H9 (cell line): ENCODE measurements around the gene PAX3. TPM values are rescaled to one million over a fixed set of nuclear protein-coding genes. Genes with fewer than 3 reads are reported as not detected.

Source experiments
- DNase-seq: peaks from one replicate; pipeline ENCODE4 v3.0.0-alpha.2; 2017
- H2AFZ ChIP-seq: one replicate; pipeline ENCODE4 v1.6.1; 2013; ENCODE audit warnings: mild to moderate bottlenecking, low read length, control low read depth, moderate library complexity
- H2AK5ac ChIP-seq: 2 replicates; pipeline ENCODE4 v1.6.1; 2013; ENCODE audit warnings: low read length, control low read depth, mixed read lengths; ENCODE audit not compliant: insufficient read length
- H2BK120ac ChIP-seq: one replicate; pipeline ENCODE4 v1.6.1; 2013; ENCODE audit warnings: low read depth, mild to moderate bottlenecking, low read length, control low read depth, inconsistent platforms; ENCODE audit not compliant: poor library complexity, severe bottlenecking
- H2BK12ac ChIP-seq: 2 replicates; pipeline ENCODE4 v1.6.1; 2013; ENCODE audit warnings: low read length, control low read depth, mixed read lengths, low read depth; ENCODE audit not compliant: insufficient read length
- H2BK15ac ChIP-seq: 2 replicates; pipeline ENCODE4 v1.6.1; 2013; ENCODE audit warnings: low read depth, low read length, control low read depth
- H2BK20ac ChIP-seq: one replicate; pipeline ENCODE4 v1.6.1; 2013; ENCODE audit warnings: low read depth, mild to moderate bottlenecking, low read length, control low read depth, inconsistent platforms; ENCODE audit not compliant: poor library complexity, severe bottlenecking
- H2BK5ac ChIP-seq: 2 replicates; pipeline ENCODE4 v1.6.1; 2013; ENCODE audit warnings: low read length, control low read depth, mixed read lengths; ENCODE audit not compliant: insufficient read length
- H3K14ac ChIP-seq: 2 replicates; pipeline ENCODE4 v1.6.1; 2013; ENCODE audit warnings: low read length, control low read depth; ENCODE audit not compliant: insufficient read depth
- H3K18ac ChIP-seq: 2 replicates; pipeline ENCODE4 v1.6.1; 2013; ENCODE audit warnings: low read depth, mild to moderate bottlenecking, mixed read lengths, low read length, control low read depth; ENCODE audit not compliant: insufficient read length
- H3K23ac ChIP-seq: 2 replicates; pipeline ENCODE4 v1.6.1; 2013; ENCODE audit warnings: low read length, control low read depth, mixed read lengths, low read depth; ENCODE audit not compliant: insufficient read length
- H3K23me2 ChIP-seq: 2 replicates; pipeline ENCODE4 v1.6.1; 2013; ENCODE audit warnings: low read depth, mild to moderate bottlenecking, mixed read lengths, low read length, control low read depth; ENCODE audit not compliant: insufficient read length, poor library complexity, severe bottlenecking
- H3K27ac ChIP-seq: 2 replicates; pipeline ENCODE4 v1.5.1; 2013; ENCODE audit warnings: low read length, control low read depth, mixed read lengths, low read depth; ENCODE audit not compliant: insufficient read length
- H3K27me3 ChIP-seq: 2 replicates; pipeline ENCODE4 v1.6.1; 2013; ENCODE audit warnings: low read length, control low read depth, inconsistent platforms; ENCODE audit not compliant: insufficient read depth
- H3K4ac ChIP-seq: 2 replicates; pipeline ENCODE4 v1.6.1; 2013; ENCODE audit warnings: low read depth, mild to moderate bottlenecking, control low read depth, inconsistent platforms, low read length, moderate library complexity
- H3K4me1 ChIP-seq: 2 replicates; pipeline ENCODE4 v1.6.1; 2013; ENCODE audit warnings: low read length, control low read depth, inconsistent platforms; ENCODE audit not compliant: insufficient read depth
- H3K4me2 ChIP-seq: 2 replicates; pipeline ENCODE4 v1.6.1; 2013; ENCODE audit warnings: low read length, control low read depth, mixed read lengths; ENCODE audit not compliant: insufficient read length, insufficient read depth
- H3K56ac ChIP-seq: 2 replicates; pipeline ENCODE4 v1.6.1; 2013; ENCODE audit warnings: low read depth, mild to moderate bottlenecking, mixed read lengths, low read length, control low read depth; ENCODE audit not compliant: insufficient read length
- H3K79me1 ChIP-seq: 2 replicates; pipeline ENCODE4 v1.6.1; 2013; ENCODE audit warnings: low read depth, mild to moderate bottlenecking, moderate library complexity, low read length, control low read depth, inconsistent platforms; ENCODE audit not compliant: insufficient read depth, poor library complexity, severe bottlenecking
- H3K79me2 ChIP-seq: 2 replicates; pipeline ENCODE4 v1.6.1; 2013; ENCODE audit warnings: low read length, control low read depth, inconsistent platforms; ENCODE audit not compliant: insufficient read depth
- H3K9ac ChIP-seq: 2 replicates; pipeline ENCODE4 v1.6.1; 2013; ENCODE audit warnings: low read length, control low read depth, mixed read lengths; ENCODE audit not compliant: insufficient read length; ENCODE audit errors: extremely low read depth
- H3K9me3 ChIP-seq: one replicate; pipeline ENCODE4 v1.6.1; 2013; ENCODE audit warnings: low read depth, low read length, inconsistent platforms; ENCODE audit not compliant: control insufficient read depth
- H3T11ph ChIP-seq: one replicate; pipeline ENCODE4 v1.6.1; 2013; ENCODE audit warnings: mild to moderate bottlenecking, low read length, control low read depth, inconsistent platforms
- H4K20me1 ChIP-seq: one replicate; pipeline ENCODE4 v1.6.1; 2013; ENCODE audit not compliant: control insufficient read depth, insufficient read length, insufficient read depth
- H4K5ac ChIP-seq: 2 replicates; pipeline ENCODE4 v1.6.1; 2013; ENCODE audit warnings: low read depth, mild to moderate bottlenecking, mixed read lengths, low read length, control low read depth; ENCODE audit not compliant: insufficient read length
- H4K8ac ChIP-seq: replicated peaks from 2 replicates; pipeline ENCODE4 v1.6.1; 2013; ENCODE audit warnings: low read length, control low read depth, mixed read lengths, low read depth; ENCODE audit not compliant: insufficient read length
- H4K91ac ChIP-seq: 2 replicates; pipeline ENCODE4 v1.6.1; 2013; ENCODE audit warnings: low read depth, mild to moderate bottlenecking, moderate library complexity, mixed read lengths, low read length, control low read depth; ENCODE audit not compliant: insufficient read length
- H3K27ac Mint-ChIP-seq, 3 experiments: 2 replicates in 2 of 3; 3 replicates in 1 of 3; pipeline ENCODE4 v1.8.0; 2020 to 2021; ENCODE audit warnings: mixed read lengths in 3 of 3, mild to moderate bottlenecking in 1 of 3, moderate library complexity in 1 of 3
- H3K27me3 Mint-ChIP-seq: 2 replicates; pipeline ENCODE4 v1.8.0; 2021; ENCODE audit warnings: low read depth, mild to moderate bottlenecking, moderate library complexity, mixed read lengths
- H3K36me3 Mint-ChIP-seq, 3 experiments: 2 replicates in 2 of 3; 3 replicates in 1 of 3; pipeline ENCODE4 v1.8.0; 2020 to 2021; ENCODE audit warnings: low read depth in 3 of 3, mixed read lengths in 3 of 3; ENCODE audit not compliant: insufficient read depth in 1 of 3
- H3K4me1 Mint-ChIP-seq, 2 experiments: 2 replicates each; pipeline ENCODE4 v1.8.0; 2020; ENCODE audit warnings: mixed read lengths in 2 of 2
- H3K4me3 Mint-ChIP-seq, 2 experiments: 2 replicates in 1 of 2; 3 replicates in 1 of 2; pipeline ENCODE4 v1.8.0; 2020 to 2021; ENCODE audit warnings: mild to moderate bottlenecking in 2 of 2, mixed read lengths in 2 of 2, moderate library complexity in 1 of 2
- H3K9me3 Mint-ChIP-seq, 2 experiments: 2 replicates in 1 of 2; 3 replicates in 1 of 2; pipeline ENCODE4 v1.8.0; 2020; ENCODE audit warnings: mild to moderate bottlenecking in 2 of 2, mixed read lengths in 2 of 2, moderate library complexity in 1 of 2
- WGBS: extraction: QIAGEN DNeasy Blood & Tissue Kit; methylation state at CpG from one replicate; pipeline ENCODE4 v1.1.7; 2013; ENCODE audit warnings: missing lambda C conversion rate, low lambda C conversion rate, mixed read lengths; ENCODE audit not compliant: insufficient read length; ENCODE audit errors: extremely low coverage; 5-methylcytosine and 5-hydroxymethylcytosine counted together
- total RNA-seq: library from RNA; stranded (reverse); gene quantifications from 2 replicates; pipeline ENCODE4 v1.2.1, GENCODE V29; 2021
- TF ChIP-seq, protein P1 (sequence below): fragments of 200-600 bp; sonication (generic); conservative IDR thresholded peaks from 3 replicates; pipeline ENCODE4 v1.8.0; 2021; ENCODE audit warnings: antibody characterized with exemption, mild to moderate bottlenecking

PAX3 gene
- total RNA-seq, 1 experiment from 2014 or later: not detected

DNA sequence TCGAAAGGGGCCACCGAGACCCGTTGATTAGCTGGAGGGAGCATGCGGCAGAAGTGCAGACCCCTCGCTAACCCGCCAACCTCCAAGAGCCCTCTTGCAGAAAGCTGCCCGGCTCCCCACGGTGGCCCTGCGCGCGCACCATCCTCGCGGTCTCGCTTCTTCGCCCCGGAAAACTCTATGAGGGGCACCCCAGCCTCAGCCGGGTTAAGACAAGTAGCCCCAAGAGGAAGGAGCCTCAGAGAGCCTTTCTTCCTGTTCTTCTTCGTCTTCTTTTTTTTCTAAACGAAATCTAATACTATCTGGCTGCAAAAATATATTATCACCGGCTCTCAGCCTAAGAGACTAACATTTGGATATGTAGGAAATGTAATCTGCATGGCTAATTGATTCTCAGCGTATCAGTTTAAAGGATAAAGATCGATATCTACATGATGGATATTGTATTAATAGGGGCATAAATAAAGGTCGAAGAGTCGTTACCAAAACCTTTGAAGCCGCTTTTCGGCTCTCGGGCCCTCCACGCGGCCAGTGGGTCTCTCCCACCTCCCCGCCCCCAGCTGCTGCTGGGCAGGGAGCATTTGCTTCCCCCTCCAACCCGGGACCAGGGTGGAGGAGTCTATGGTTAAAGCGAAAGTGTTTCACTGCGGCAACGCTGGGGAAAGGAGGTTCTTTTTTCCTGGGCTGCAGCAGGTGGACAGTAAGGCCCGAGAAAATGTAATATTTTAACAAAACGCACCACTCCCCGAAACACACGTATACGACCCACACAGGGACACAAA is 6.1 kb upstream of the PAX3 start:
- Histone ChIP-seq H3K9ac (no peak overlapping the region), H3K4me2 (peak overlapping the region; percentile 15), H2BK5ac (no peak overlapping the region), H3T11ph (no peak overlapping the region), H3K23ac (no peak overlapping the region), H3K79me1 (no peaks in the 10 kb centered on the region), H4K20me1 (no peaks in the 10 kb centered on the region), H4K91ac (no peak overlapping the region), H4K8ac (no peak overlapping the region), H2AK5ac (no peak overlapping the region), H2BK12ac (no peak overlapping the region), H3K18ac (no peak overlapping the region), H3K14ac (no peak overlapping the region), H3K27me3 (peaks cover 100% of the 10 kb centered on the region), H3K27ac (no peak overlapping the region), H2AFZ (no peak overlapping the region), H3K4me1 (peaks cover 1% of the 10 kb centered on the region; the same call in 1 of the 2 replicates), H3K23me2 (peaks cover 9% of the 10 kb centered on the region), H3K56ac (no peak overlapping the region), H2BK15ac (no peak overlapping the region), H2BK120ac (no peak overlapping the region), H2BK20ac (no peak overlapping the region), H3K4ac (no peak overlapping the region), H3K79me2 (no peaks in the 10 kb centered on the region), H3K9me3 (no peaks in the 10 kb centered on the region), H4K5ac (no peak overlapping the region)
- WGBS: no CpG with 5 or more reads among the region's 39 CpGs
- peaks cover 100% of the 10 kb centered on the region for H3K27me3 Mint-ChIP-seq
- DNase-seq: no peak
- peaks cover 25 to 66% of the 10 kb centered on the region in 2 experiments for H3K4me1 Mint-ChIP-seq
- H3K36me3 Mint-ChIP-seq: no peaks in the 10 kb centered on the region
- H3K27ac Mint-ChIP-seq: no peak overlapping the region
- TF ChIP-seq, protein P1, sequence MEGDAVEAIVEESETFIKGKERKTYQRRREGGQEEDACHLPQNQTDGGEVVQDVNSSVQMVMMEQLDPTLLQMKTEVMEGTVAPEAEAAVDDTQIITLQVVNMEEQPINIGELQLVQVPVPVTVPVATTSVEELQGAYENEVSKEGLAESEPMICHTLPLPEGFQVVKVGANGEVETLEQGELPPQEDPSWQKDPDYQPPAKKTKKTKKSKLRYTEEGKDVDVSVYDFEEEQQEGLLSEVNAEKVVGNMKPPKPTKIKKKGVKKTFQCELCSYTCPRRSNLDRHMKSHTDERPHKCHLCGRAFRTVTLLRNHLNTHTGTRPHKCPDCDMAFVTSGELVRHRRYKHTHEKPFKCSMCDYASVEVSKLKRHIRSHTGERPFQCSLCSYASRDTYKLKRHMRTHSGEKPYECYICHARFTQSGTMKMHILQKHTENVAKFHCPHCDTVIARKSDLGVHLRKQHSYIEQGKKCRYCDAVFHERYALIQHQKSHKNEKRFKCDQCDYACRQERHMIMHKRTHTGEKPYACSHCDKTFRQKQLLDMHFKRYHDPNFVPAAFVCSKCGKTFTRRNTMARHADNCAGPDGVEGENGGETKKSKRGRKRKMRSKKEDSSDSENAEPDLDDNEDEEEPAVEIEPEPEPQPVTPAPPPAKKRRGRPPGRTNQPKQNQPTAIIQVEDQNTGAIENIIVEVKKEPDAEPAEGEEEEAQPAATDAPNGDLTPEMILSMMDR: no peak
- H3K4me3 Mint-ChIP-seq: peak overlapping the region in 1 of 2 experiments; percentile 77; a peak in 3 of 5 replicates
- peaks cover 6 to 29% of the 10 kb centered on the region in 2 experiments for H3K9me3 Mint-ChIP-seq
